NCI-H2227 (cell line): Measurements from ENCODE around the gene SIN3B.

Experiments used
- DNase-seq: peaks from one replicate; lab custom pipeline; 2025; ENCODE audit not compliant: unreplicated experiment; lab: John Stamatoyannopoulos, UW

SIN3B gene

GRCh38 chr19:16822648-16823047 is 6.5 kb upstream of the SIN3B start:
- no peak for DNase-seq

- no peak for DNase-seq
Measured at GRCh38 chr19:16824658-16825311, 4.4 kb upstream of the SIN3B start.

- DNase-seq, result no peak
Measured at GRCh38 chr19:16825312-16826052, 3.7 kb upstream of the SIN3B start.

DNA sequence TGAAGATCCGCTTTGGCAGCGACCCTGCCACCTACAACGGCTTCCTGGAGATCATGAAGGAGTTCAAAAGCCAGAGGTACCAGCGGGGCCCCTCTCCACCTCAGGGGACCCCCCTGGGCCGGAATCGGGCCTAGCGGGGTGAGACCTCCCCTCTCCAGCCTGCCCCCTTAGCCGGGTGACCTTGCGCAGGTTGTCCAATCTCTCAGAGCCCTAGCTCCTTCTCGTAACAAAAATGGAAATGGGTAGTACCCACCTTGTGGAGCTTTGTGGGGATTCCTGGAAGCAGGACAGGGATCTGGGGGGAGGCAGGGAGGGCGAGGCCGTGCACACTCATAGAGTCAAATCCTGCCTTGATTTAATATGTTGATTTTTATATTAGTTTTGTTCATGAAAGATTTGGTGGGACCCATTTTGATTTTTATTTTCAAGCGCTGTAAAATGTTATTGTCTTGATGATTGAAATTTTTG is 658 bp downstream of the SIN3B start:
- DNase-seq, result no peak

GRCh38 chr19:16830679-16831078 is 1.5 kb downstream of the SIN3B start:
- no peak for DNase-seq

GRCh38 chr19:16831531-16831930 is 2.3 kb downstream of the SIN3B start:
- no peak for DNase-seq

DNA sequence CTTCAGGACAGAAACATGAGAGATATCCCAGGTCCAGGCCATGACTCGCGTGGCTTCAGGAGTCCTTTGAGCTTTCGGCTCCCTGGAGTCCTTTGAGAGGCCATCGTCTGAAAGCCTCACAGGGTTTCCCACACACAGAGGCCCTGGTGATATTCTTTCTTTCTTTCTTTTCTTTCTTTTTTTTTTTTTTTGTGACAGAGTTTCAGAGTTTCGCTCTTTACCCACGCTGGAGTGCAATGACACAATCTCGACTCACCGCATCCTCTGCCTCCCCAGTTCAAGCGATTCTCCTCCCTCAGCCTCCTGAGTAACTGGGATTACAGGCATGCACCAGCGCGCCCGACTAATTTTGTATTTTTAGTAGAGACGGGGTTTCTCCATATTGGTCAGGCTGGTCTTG is 5.5 kb downstream of the SIN3B start:
- DNase-seq, result no peak

DNA sequence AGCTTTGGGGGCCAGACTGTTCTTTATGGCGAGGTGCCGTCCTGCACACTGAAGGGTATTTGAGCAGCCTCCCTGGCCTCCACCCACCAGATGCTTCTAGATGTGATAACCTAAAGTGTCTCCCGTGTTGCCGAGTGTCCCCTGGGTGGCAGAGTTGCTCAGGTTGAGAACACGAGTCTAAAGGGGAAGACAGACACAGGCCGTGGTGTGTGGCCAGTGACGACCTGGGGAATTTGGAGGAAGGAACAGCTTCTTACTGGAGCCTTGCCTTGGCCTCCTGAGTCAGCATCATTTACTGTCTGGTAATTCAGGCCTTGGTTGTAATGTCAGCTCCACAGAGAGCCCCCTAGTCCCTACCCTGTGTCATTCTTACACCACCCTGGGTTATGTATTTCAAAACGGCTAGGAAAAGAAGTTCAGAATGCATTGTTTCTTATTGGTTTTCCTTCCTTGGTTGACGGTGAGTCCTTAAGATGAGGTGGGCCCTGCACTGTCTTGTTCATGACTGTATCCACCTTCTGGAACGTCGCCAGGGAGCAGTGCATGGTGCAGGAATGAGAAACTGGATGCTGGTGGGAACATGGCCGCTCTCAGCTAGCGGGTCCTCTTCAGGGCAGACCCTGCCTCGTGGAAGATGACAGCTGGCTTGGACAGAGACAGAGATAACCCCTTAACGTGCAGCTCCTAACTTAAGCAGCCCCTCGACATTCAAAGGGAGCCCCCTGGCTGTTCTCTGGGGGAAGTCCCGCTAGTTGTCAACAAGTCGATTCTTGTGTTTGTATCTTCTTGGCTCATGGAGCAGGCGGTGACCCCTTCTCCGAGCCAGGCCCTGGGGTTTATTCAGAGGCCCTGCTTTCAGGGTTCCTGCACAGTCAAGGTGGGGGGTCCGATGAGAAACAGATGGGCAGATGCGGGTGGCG is 7.2 kb downstream of the SIN3B start:
- no peak for DNase-seq

DNA sequence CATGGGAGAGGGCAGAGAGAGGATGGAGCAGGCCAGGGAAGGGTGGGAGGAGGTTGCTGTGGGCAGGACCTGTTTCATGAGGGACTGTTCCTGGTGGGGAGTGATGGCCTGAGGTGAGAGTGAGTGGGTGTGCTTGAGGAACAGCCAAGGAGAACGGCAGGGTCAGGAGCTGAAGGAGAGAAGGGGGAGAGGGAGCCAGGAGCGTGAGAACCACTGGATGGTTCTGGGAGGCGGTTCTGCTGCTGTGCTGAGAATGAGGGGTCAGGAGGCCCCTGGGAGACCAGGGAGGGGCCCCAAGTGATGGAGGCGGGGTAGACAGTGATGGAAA is 7.8 kb downstream of the SIN3B start:
- no peak for DNase-seq

- DNase-seq, result no peak
Measured at GRCh38 chr19:16841391-16841926, 12.3 kb downstream of the SIN3B start.

DNA sequence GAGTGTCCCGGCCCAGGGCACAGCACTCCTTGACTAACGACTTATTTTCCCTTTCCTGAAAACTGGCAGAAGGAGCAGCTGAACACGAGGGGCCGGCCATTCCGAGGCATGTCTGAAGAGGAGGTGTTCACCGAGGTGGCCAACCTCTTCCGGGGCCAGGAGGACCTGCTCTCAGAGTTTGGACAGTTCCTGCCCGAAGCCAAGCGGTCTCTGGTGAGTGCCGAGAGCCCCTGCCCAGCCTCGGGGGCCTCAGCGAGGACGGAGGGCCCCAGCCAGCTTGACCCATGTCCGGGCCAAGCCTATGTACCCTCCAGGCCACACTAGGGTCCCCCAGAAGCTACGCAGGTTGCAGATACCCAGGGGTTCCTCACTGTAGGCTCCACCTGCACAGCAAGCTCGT is 17.7 kb downstream of the SIN3B start:
- no peak for DNase-seq

GRCh38 chr19:16847430-16847829 is 18.2 kb downstream of the SIN3B start:
- no peak for DNase-seq

DNA sequence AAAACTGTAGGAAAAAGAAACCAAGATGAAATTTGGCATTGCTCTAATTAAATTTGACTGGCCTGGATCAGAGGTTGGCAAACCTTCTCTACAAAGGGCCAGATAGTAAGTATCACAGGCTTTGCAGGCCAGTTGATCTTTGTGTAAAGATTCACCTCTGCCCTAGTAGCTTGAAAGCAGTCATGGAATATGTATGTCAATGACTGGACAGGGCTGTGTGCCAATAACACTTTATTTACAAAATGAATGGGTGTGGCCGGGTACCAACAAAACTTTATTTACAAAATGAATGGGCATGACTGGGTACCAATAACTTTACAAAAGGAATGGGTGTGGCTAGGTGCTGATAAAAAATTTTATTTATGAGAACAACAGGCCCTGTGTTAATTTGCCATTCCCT is 20.0 kb downstream of the SIN3B start:
- no peak for DNase-seq

- no peak for DNase-seq
Measured at GRCh38 chr19:16850133-16850532, 20.9 kb downstream of the SIN3B start.

GRCh38 chr19:16851031-16851712 is 22.0 kb downstream of the SIN3B start:
- DNase-seq, result no peak

GRCh38 chr19:16853066-16853465 is 23.9 kb downstream of the SIN3B start:
- no peak for DNase-seq

DNA sequence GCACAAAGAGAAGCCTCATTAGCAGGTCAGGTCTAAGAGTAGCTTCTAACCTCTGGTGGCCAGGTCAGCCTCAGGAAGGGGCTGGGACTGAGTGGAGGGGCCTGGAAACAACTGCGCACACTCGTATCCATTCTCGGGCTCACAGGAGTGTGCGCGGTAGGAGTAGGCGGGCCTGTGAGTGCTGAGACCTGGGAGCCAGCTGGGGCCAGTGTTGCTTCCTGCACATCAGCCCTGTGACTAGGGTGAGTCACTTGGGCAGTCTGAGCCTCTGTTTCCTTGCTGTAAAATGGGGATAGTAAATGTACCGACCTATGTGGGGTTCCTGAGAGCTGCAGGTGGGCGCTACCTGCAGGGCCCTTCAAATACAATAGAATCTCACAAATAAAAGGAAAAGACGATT is 26.9 kb downstream of the SIN3B start:
- DNase-seq, result no peak

- DNase-seq, result no peak
Measured at GRCh38 chr19:16859626-16860025, 30.4 kb downstream of the SIN3B start.

- no peak for DNase-seq
Measured at GRCh38 chr19:16860118-16860517, 30.9 kb downstream of the SIN3B start.

GRCh38 chr19:16861011-16861410 is 31.8 kb downstream of the SIN3B start:
- no peak for DNase-seq

DNA sequence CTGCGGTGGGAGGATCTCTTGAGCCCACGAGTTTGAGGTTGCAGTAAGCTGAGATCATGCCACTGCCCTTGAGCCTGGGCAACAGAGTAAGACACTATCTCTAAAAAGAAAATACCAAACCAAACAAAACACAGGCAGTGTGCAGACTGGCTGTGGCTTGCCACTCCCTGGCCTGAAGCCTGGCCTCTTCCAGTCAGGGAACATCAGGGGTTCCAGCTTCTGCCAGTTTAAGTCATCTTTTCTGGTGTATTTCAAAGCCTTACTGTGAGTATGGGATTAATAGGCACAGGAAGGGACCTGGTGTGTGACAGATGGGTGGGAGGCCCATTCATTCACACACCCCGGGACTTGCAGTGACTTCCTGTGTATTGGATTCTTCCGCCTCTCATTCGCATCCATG is 32.6 kb downstream of the SIN3B start:
- no peak for DNase-seq
